Mesodermal cell (in vitro differentiated cells): Measurements from ENCODE around the gene TMEM91.
A peak's percentile ranks its signal among the peaks of the same experiment; 100 is the strongest.
"Not testable (repeated sequence)": the region's sequence is repeated elsewhere in the genome, so short reads cannot be mapped to it uniquely, and the experiment has no call there.

Source experiments
- H3K27ac ChIP-seq: 2 replicates; pipeline ENCODE4 v1.7.0; 2013; ENCODE audit warnings: mild to moderate bottlenecking, low read depth, low read length, moderate library complexity; ENCODE audit not compliant: severe bottlenecking
- H3K36me3 ChIP-seq: 2 replicates; pipeline ENCODE4 v1.7.1; 2013; ENCODE audit warnings: mild to moderate bottlenecking, low read length, moderate library complexity; ENCODE audit not compliant: control insufficient read depth, insufficient read depth
- H3K4me1 ChIP-seq: one replicate; pipeline ENCODE4 v1.7.1; 2013; ENCODE audit warnings: mild to moderate bottlenecking, low read length; ENCODE audit not compliant: insufficient read depth, control insufficient read depth, poor library complexity, severe bottlenecking
- H3K4me3 ChIP-seq: 2 replicates; pipeline ENCODE4 v1.7.0; 2013; ENCODE audit warnings: low read length, control low read depth, mild to moderate bottlenecking; ENCODE audit not compliant: insufficient read depth, poor library complexity, severe bottlenecking; ENCODE audit errors: extremely low read depth
- H3K9me3 ChIP-seq: 2 replicates; pipeline ENCODE4 v1.7.1; 2013; ENCODE audit warnings: mild to moderate bottlenecking, low read length, moderate library complexity; ENCODE audit not compliant: control insufficient read depth
- WGBS, 2 experiments: methylation state at CpG; one replicate each; pipeline ENCODE4 v1.1.5; 2013; ENCODE audit warnings: missing lambda C conversion rate in 2 of 2; ENCODE audit not compliant: insufficient coverage in 2 of 2; 5-methylcytosine and 5-hydroxymethylcytosine counted together

TMEM91 gene

GRCh38 chr19:41363753-41364523 is 12.4 kb upstream of the TMEM91 start, which contains the start of gene B9D2:
Gene B9D2 (minus strand): TSS chr19:41364149. CDS start chr19:41363519, 630 bp downstream.
- H3K27ac ChIP-seq = peak within 1 kb of the TSS; percentile 100
- H3K9me3 ChIP-seq = no peaks in the 10 kb centered on the region
- H3K4me3 ChIP-seq = peak within 1 kb of the TSS; percentile 67
- peaks cover 7% of the 10 kb centered on the region for H3K4me1 ChIP-seq
- 0% methylated on average over 32 to 41 of the region's 56 CpGs for WGBS, 2 experiments
- H3K36me3 ChIP-seq = peaks cover 3% of the 10 kb centered on the region

GRCh38 chr19:41364524-41365391 is 11.6 kb upstream of the TMEM91 start:
- no peaks in the 10 kb centered on the region for H3K9me3 ChIP-seq
- peak overlapping the region; percentile 67 for H3K4me3 ChIP-seq
- H3K27ac ChIP-seq = peak overlapping the region; percentile 100
- H3K4me1 ChIP-seq = peaks cover 7% of the 10 kb centered on the region
- 92 to 94% methylated on average over 6 to 8 of the region's 14 CpGs for WGBS, 2 experiments
- peaks cover 3% of the 10 kb centered on the region for H3K36me3 ChIP-seq

- no peaks in the 10 kb centered on the region for H3K9me3 ChIP-seq
- peaks cover 7% of the 10 kb centered on the region for H3K4me1 ChIP-seq
- WGBS, 2 experiments = 75 to 100% methylated on average over 1 of the region's 1 CpG
- no peak overlapping the region for H3K4me3 ChIP-seq
- H3K36me3 ChIP-seq = peaks cover 2% of the 10 kb centered on the region
- H3K27ac ChIP-seq = no peak overlapping the region
Observed at GRCh38 chr19:41366089-41366488, 10.2 kb upstream of the TMEM91 start.

GRCh38 chr19:41367848-41368301 is 8.5 kb upstream of the TMEM91 start:
- Histone ChIP-seq H3K9me3 (no peaks in the 10 kb centered on the region), H3K36me3 (peaks cover 3% of the 10 kb centered on the region), H3K4me3 (no peak overlapping the region), H3K27ac (peak overlapping the region; percentile 86), H3K4me1 (peaks cover 7% of the 10 kb centered on the region)
- WGBS, 2 experiments = 84 to 91% methylated on average over 5 to 6 of the region's 6 CpGs

- H3K27ac ChIP-seq = no peak overlapping the region
- H3K36me3 ChIP-seq = peaks cover 3% of the 10 kb centered on the region
- no peaks in the 10 kb centered on the region for H3K9me3 ChIP-seq
- H3K4me3 ChIP-seq = no peak overlapping the region
- 100% methylated on average over 1 of the region's 2 CpGs for WGBS, 2 experiments
- peaks cover 2% of the 10 kb centered on the region for H3K4me1 ChIP-seq
Observed at GRCh38 chr19:41369769-41370168, 6.6 kb upstream of the TMEM91 start.

- 97 to 100% methylated on average over 3 to 5 of the region's 5 CpGs for WGBS, 2 experiments
Observed at GRCh38 chr19:41371119-41371518, 5.2 kb upstream of the TMEM91 start.

GRCh38 chr19:41371541-41371940 is 4.8 kb upstream of the TMEM91 start:
- Histone ChIP-seq H3K4me1 (no peaks in the 10 kb centered on the region), H3K27ac (no peak overlapping the region), H3K9me3 (no peaks in the 10 kb centered on the region), H3K4me3 (no peak overlapping the region), H3K36me3 (peaks cover 3% of the 10 kb centered on the region)
- 96 to 98% methylated on average over 7 to 8 of the region's 8 CpGs for WGBS, 2 experiments

More at GRCh38 chr19:41371119-41371518, 5.2 kb upstream of the TMEM91 start:
- not testable (repeated sequence) for H3K4me3 ChIP-seq, H3K36me3 ChIP-seq, H3K9me3 ChIP-seq, H3K27ac ChIP-seq, H3K4me1 ChIP-seq

GRCh38 chr19:41372501-41372900 is 3.8 kb upstream of the TMEM91 start:
- no peak overlapping the region for H3K4me3 ChIP-seq
- WGBS, 2 experiments = 86% methylated on average over 1 of the region's 2 CpGs; no CpG with 5 or more reads in 1 of the 2 experiments
- peaks cover 3% of the 10 kb centered on the region for H3K36me3 ChIP-seq

GRCh38 chr19:41373993-41374392 is 2.3 kb upstream of the TMEM91 start:
- no peaks in the 10 kb centered on the region for H3K4me1 ChIP-seq
- WGBS, 2 experiments = 91 to 97% methylated on average over 6 to 9 of the region's 12 CpGs
- H3K9me3 ChIP-seq = no peaks in the 10 kb centered on the region
- H3K27ac ChIP-seq = no peak overlapping the region
- H3K4me3 ChIP-seq = no peak overlapping the region
- H3K36me3 ChIP-seq = peaks cover 3% of the 10 kb centered on the region

More at GRCh38 chr19:41372501-41372900, 3.8 kb upstream of the TMEM91 start:
- Histone ChIP-seq H3K27ac (no peak overlapping the region), H3K9me3 (no peaks in the 10 kb centered on the region), H3K4me1 (no peaks in the 10 kb centered on the region)

GRCh38 chr19:41376998-41377365 is 649 bp downstream of the TMEM91 start:
- Histone ChIP-seq H3K4me1 (no peaks in the 10 kb centered on the region), H3K36me3 (peaks cover 3% of the 10 kb centered on the region), H3K4me3 (peak overlapping the region; percentile 44), H3K9me3 (no peaks in the 10 kb centered on the region), H3K27ac (peak overlapping the region; percentile 29)
- 66 to 70% methylated on average over 7 to 8 of the region's 8 CpGs for WGBS, 2 experiments
